SK-N-SH (cell line): ENCODE measurements around the gene NOL4L.

ENCODE experiments used
- CTCF ChIP-seq: fragments of 200-600 bp; sonication (generic); IDR thresholded peaks from 2 replicates; pipeline ENCODE4 v1.6.1; 2017; ENCODE audit warnings: antibody characterized with exemption, mild to moderate bottlenecking, moderate library complexity
- EP300 ChIP-seq, 2 experiments: IDR thresholded peaks; 2 replicates each; pipeline versions ENCODE4 v1.4.0 to v1.6.1; 2012; ENCODE audit warnings: borderline replicate concordance in 1 of 2, low read depth in 1 of 2, low read length in 1 of 2
- EZH2phosphoT487 ChIP-seq: fragments of 200-600 bp; sonication (generic); IDR thresholded peaks from 2 replicates; pipeline ENCODE4 v1.6.1; 2017; ENCODE audit warnings: low read depth, mixed run types, mild to moderate bottlenecking, antibody characterized with exemption, moderate library complexity, borderline replicate concordance
- FOSL2 ChIP-seq: IDR thresholded peaks from 2 replicates; pipeline ENCODE4 v1.4.0; 2012; ENCODE audit warnings: low read depth, mild to moderate bottlenecking, moderate library complexity, borderline replicate concordance
- FOXJ3 ChIP-seq: sonication (generic); formaldehyde crosslinking; IDR thresholded peaks from 2 replicates; pipeline ENCODE4 v1.5.1; 2020; ENCODE audit warnings: mild to moderate bottlenecking, missing genetic modification reagents
- GATA2 ChIP-seq: sonication (generic); formaldehyde crosslinking; IDR thresholded peaks from 2 replicates; pipeline ENCODE4 v1.5.0; 2020; ENCODE audit warnings: mild to moderate bottlenecking, missing genetic modification reagents
- MAX ChIP-seq: IDR thresholded peaks from 2 replicates; pipeline ENCODE4 v1.4.0; 2012; ENCODE audit warnings: low read depth
- MEF2A ChIP-seq: IDR thresholded peaks from 2 replicates; pipeline ENCODE4 v1.4.0; 2012; ENCODE audit warnings: low read depth, borderline replicate concordance
- RXRA ChIP-seq: IDR thresholded peaks from 2 replicates; pipeline ENCODE4 v1.4.0; 2012; ENCODE audit warnings: low read depth, mild to moderate bottlenecking, borderline replicate concordance
- TAF1 ChIP-seq: IDR thresholded peaks from 2 replicates; pipeline ENCODE4 v1.6.1; 2012; ENCODE audit warnings: low read depth, mild to moderate bottlenecking, low read length, moderate library complexity, borderline replicate concordance
- TF ChIP-seq, protein P1 (sequence below): IDR thresholded peaks from 2 replicates; pipeline ENCODE4 v1.4.0; 2012; ENCODE audit warnings: low read depth, borderline replicate concordance

- TF ChIP-seq CTCF (no peak), EP300 (IDR thresholded peaks at IDR 0.05; ENCODE audit: borderline replicate concordance in 1 of 2, low read depth in 1 of 2, low read length in 1 of 2) (no peak), MEF2A (no peak), FOXJ3 (CRISPR knock-in tag) (no peak), EZH2phosphoT487 (no peak), RXRA (no peak), FOSL2 (no peak), TAF1 (no peak), GATA2 (no peak), MAX (no peak)
- TF ChIP-seq, protein P1, sequence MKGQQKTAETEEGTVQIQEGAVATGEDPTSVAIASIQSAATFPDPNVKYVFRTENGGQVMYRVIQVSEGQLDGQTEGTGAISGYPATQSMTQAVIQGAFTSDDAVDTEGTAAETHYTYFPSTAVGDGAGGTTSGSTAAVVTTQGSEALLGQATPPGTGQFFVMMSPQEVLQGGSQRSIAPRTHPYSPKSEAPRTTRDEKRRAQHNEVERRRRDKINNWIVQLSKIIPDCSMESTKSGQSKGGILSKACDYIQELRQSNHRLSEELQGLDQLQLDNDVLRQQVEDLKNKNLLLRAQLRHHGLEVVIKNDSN, result no peak
Observed at GRCh38 chr20:32538526-32538939, 46.6 kb downstream of the NOL4L start.
